ENCODE measurements around the gene DNAJC16.
"Not testable (repeated sequence)": the region's sequence is repeated elsewhere in the genome, so short reads cannot be mapped to it uniquely, and the experiment has no call there.

DNAJC16 gene

DNA sequence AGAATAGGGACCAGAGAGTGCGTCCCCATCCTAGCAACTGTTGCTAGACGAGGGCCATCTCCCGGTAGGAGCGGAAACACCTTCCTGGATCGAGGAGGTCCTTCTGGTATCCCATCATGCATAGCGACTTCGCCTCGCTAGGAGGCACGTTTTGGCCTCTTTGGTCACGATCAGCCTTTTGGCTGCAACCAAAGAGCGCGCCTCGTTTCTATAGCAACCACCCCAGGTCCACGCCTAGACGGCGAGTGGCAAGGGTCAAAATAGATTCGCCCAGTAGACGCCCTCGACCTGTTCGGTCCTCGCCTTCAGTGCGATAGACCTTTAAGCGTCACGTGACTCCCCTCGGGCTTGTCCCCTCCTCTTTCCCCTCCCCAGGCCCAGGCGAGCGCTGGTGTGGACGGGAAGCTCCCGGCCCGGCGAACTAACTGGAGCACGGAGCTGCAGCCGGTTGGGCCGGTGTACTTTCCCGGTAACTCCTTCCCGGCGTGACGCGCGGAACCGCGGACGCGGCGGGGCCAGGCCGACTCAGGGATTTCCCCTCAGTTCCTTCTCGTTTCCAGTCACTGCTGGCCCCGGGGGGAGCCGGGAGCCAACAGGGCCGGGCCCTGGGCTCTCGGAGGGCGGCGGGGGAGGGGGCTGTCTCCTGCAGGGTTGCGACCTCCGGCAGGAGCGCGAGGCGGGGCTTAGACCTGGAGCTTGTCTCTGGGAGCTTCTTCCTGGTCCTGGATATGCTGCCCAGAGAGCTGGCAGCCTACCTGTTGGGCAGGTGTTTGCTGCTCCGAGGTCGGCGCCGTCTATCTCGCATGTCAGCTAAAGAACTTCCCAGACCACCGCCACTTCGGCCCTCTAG, at the start of gene DNAJC16:
DNAJC16 (plus strand) TSS at position 359 of the 850 bp plus-strand sequence. CDS start 2,258 bp downstream, outside the sequence.
- peak within 1 kb of the TSS; percentile 79 to 99 for H3K4me3 ChIP-seq
- DNase-seq = peak; percentile 99 to 100
- H3K27me3 ChIP-seq = no peaks in the 10 kb centered on the region
- H3K9me3 ChIP-seq = no peaks in the 10 kb centered on the region
- H3K36me3 ChIP-seq = peaks cover 0 to 17% (median 7%) of the 10 kb centered on the region in 3 donors
- peak; percentile 9 to 39 for TF ChIP-seq CTCF (IDR thresholded peaks at IDR 0.05)
- intact Hi-C loops (cut with DNase I; ENCODE audit: low total_unique reads) = no loop called here
- peaks cover 0 to 36% (median 28%) of the 10 kb centered on the region in 4 donors for H3K4me1 ChIP-seq
- peak within 1 kb of the TSS; percentile 94 to 97 for H3K27ac ChIP-seq

DNA sequence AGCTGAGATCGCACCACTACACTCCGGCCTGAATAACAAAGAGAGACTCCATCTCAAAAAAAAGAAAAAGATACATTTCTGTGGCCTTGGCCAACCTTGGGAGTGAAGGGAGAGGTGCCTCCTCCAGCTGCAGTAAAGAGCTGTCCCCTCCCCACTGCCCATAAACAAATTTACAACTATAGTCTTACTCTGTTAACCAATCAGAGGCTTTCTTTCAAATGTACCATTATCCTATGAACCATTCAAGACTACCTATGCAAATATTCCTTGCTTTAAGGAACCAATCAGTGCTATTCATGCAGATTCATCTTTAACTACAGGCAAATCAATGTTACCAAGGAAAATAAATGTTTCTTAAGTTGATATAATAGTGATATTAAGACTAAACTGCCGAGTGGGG, 49.7 kb upstream of the DNAJC16 start:
- no peak overlapping the region for H3K4me3 ChIP-seq
- no peak for TF ChIP-seq CTCF (IDR thresholded peaks at IDR 0.05)
- intact Hi-C loops (cut with DNase I; ENCODE audit: low total_unique reads) = no loop called here
- H3K36me3 ChIP-seq = no peaks in the 10 kb centered on the region
- H3K27ac ChIP-seq = no peak overlapping the region
- no peaks in the 10 kb centered on the region for H3K4me1 ChIP-seq
- no peak for DNase-seq
- no peaks in the 10 kb centered on the region for H3K9me3 ChIP-seq
- no peaks in the 10 kb centered on the region for H3K27me3 ChIP-seq

GRCh38 chr1:15477646-15478212, 48.9 kb upstream of the DNAJC16 start:
- no peak overlapping the region for H3K27ac ChIP-seq
- no peak overlapping the region for H3K4me3 ChIP-seq
- H3K36me3 ChIP-seq = peaks cover 0 to 4% (median 0%) of the 10 kb centered on the region in 3 donors
- intact Hi-C loops (cut with DNase I; ENCODE audit: low total_unique reads) = no loop called here
- TF ChIP-seq CTCF (IDR thresholded peaks at IDR 0.05) = no peak
- H3K4me1 ChIP-seq = no peaks in the 10 kb centered on the region
- DNase-seq = no peak
- no peaks in the 10 kb centered on the region for H3K9me3 ChIP-seq
- no peaks in the 10 kb centered on the region for H3K27me3 ChIP-seq

GRCh38 chr1:15479654-15480347, 46.8 kb upstream of the DNAJC16 start:
- DNase-seq = no peak
- intact Hi-C loops (cut with DNase I; ENCODE audit: low total_unique reads) = no loop called here
- Histone ChIP-seq H3K36me3 (peaks cover 0 to 18% (median 0%) of the 10 kb centered on the region in 3 donors), H3K27ac (no peak overlapping the region), H3K4me1 (no peaks in the 10 kb centered on the region), H3K4me3 (no peak overlapping the region), H3K27me3 (no peaks in the 10 kb centered on the region), H3K9me3 (no peaks in the 10 kb centered on the region)
- no peak for TF ChIP-seq CTCF (IDR thresholded peaks at IDR 0.05)

DNA sequence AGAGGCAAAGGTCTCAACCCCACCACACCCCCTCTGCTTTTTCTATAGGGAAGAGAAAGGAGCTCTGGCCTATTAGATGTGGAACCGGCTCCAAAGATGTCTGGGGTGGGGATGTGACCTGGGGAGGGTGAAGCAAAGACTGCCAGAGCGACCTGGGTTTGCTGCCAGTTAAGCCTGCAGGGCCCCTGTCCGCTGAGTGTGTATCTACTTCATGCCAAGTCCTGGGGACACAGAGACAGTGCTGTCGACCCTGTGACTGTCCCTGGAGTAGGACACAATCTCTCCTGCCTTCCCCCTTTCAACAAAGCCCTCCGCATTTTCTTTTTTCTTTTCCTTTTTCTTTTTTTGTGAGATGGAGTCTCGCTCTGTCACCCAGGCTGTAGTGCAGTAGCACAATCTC, 44.2 kb upstream of the DNAJC16 start:
- H3K4me3 ChIP-seq; H3K27ac ChIP-seq; intact Hi-C loops (cut with DNase I; ENCODE audit: low total_unique reads); DNase-seq; H3K4me1 ChIP-seq; H3K9me3 ChIP-seq; H3K27me3 ChIP-seq: not testable (repeated sequence)
- peaks cover 7 to 43% (median 9%) of the 10 kb centered on the region in 3 donors for H3K36me3 ChIP-seq

DNA sequence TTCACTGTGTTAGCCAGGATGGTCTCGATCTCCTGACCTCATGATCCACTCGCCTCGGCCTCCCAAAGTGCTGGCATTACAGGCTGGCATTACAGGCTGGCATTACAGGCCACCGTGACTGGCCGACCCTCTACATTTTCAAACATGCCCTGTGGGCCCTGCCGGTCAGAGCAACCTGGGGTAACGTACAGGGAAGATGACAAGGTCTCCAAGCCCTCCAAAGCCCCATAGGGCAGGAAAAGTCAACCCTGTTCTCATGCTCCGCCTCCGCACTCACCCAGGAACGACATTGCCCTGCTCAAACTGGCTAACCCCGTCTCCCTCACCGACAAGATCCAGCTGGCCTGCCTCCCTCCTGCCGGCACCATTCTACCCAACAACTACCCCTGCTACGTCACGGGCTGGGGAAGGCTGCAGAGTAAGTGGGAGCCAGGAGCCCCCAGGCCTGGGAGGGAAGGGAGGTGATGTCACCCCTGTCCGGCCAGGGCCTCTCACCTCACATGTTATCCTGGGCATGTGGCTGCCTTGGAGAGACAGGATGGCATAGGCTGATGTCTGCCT, 43.6 kb upstream of the DNAJC16 start:
- intact Hi-C loops (cut with DNase I; ENCODE audit: low total_unique reads); H3K27ac ChIP-seq; DNase-seq; H3K27me3 ChIP-seq; H3K4me3 ChIP-seq; H3K4me1 ChIP-seq; H3K9me3 ChIP-seq: not testable (repeated sequence)
- H3K36me3 ChIP-seq = peaks cover 7 to 45% (median 9%) of the 10 kb centered on the region in 3 donors

All from tibial artery (tissue), 4 donors.